HEK293 (cell line): Measurements from ENCODE around the gene PDE2A.

Experiments used
- ZBTB10 ChIP-seq: fragments of 450-650 bp; formaldehyde crosslinking; IDR thresholded peaks from 2 replicates; pipeline ENCODE4 v1.5.1; 2016; ENCODE audit warnings: missing biosample characterization, missing genetic modification characterization
- ZBTB11 ChIP-seq: fragments of 450-650 bp; formaldehyde crosslinking; conservative IDR thresholded peaks from 2 replicates; pipeline ENCODE4 v1.5.1; 2016; ENCODE audit warnings: low read depth, missing biosample characterization, missing genetic modification characterization
- ZNF2 ChIP-seq: fragments of 450-650 bp; formaldehyde crosslinking; IDR thresholded peaks from 2 replicates; pipeline ENCODE4 v1.5.1; 2016; ENCODE audit warnings: missing biosample characterization, missing genetic modification characterization
- ZNF830 ChIP-seq: fragments of 450-650 bp; IDR thresholded peaks from 2 replicates; pipeline ENCODE4 v1.5.0; 2018; ENCODE audit warnings: missing biosample characterization, missing genetic modification characterization, low read depth, mild to moderate bottlenecking, moderate library complexity
- TF ChIP-seq, protein P1 (sequence below): fragments of 450-650 bp; formaldehyde crosslinking; IDR thresholded peaks from 2 replicates; pipeline ENCODE4 v1.5.1; 2016; ENCODE audit warnings: missing biosample characterization, missing genetic modification characterization

DNA sequence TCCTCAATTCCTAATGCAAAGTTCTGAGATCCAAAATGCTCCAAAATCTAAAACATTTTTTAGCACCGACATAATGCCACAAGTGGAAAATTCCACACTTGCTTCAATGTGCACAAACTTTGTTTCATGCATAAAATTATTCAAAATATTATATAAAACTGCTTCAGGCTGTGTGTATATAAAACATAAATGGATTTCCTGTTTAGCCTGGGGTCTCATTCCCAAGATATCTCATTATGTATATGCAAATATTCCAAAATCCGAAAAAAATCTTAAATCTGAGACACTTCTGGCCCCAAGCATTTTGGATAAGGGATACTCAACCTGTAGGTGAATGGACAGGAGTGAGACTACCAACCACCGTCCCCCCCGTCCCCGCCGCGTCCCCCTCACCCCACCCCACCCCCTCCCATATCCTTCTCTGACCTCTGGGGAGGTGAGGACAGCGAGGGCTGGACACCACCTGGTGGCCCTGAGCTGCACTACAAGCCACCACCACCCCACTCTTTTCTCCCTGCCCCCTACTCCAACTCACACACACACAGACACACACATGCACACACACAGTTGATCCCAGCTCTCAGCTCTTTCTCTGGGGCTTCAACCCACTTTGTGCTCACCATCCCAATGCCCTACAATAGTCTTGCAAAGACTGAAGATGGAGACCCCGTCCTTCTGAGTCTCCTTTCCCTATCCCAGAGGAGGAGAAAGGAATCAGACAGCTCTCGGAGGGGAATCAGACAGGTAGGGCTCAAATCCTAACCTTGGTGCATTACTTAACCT is 101.0 kb downstream of the PDE2A start:
- TF ChIP-seq ZNF2 (no peak), ZBTB11 (tag by site-specific recombination) (no peak), ZNF830 (tag by site-specific recombination) (no peak), ZBTB10 (no peak)
- TF ChIP-seq, protein P1, sequence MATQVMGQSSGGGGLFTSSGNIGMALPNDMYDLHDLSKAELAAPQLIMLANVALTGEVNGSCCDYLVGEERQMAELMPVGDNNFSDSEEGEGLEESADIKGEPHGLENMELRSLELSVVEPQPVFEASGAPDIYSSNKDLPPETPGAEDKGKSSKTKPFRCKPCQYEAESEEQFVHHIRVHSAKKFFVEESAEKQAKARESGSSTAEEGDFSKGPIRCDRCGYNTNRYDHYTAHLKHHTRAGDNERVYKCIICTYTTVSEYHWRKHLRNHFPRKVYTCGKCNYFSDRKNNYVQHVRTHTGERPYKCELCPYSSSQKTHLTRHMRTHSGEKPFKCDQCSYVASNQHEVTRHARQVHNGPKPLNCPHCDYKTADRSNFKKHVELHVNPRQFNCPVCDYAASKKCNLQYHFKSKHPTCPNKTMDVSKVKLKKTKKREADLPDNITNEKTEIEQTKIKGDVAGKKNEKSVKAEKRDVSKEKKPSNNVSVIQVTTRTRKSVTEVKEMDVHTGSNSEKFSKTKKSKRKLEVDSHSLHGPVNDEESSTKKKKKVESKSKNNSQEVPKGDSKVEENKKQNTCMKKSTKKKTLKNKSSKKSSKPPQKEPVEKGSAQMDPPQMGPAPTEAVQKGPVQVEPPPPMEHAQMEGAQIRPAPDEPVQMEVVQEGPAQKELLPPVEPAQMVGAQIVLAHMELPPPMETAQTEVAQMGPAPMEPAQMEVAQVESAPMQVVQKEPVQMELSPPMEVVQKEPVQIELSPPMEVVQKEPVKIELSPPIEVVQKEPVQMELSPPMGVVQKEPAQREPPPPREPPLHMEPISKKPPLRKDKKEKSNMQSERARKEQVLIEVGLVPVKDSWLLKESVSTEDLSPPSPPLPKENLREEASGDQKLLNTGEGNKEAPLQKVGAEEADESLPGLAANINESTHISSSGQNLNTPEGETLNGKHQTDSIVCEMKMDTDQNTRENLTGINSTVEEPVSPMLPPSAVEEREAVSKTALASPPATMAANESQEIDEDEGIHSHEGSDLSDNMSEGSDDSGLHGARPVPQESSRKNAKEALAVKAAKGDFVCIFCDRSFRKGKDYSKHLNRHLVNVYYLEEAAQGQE (tag by site-specific recombination), result no peak
